Trophoblast cell (in vitro differentiated cells and primary cell): ENCODE measurements around the gene GPR137B.

Source experiments
- DNase-seq, 2 donors: peaks; one replicate each; pipeline ENCODE4 v3.0.0-alpha.2; 2016
- H2AFZ ChIP-seq: 2 replicates; pipeline ENCODE4 v1.6.1; 2013; ENCODE audit warnings: low read length, moderate library complexity, mild to moderate bottlenecking; ENCODE audit not compliant: insufficient read depth, poor library complexity
- H2AK5ac ChIP-seq: 2 replicates; pipeline ENCODE4 v1.6.1; 2013; ENCODE audit warnings: mild to moderate bottlenecking, low read length
- H2BK120ac ChIP-seq: 2 replicates; pipeline ENCODE4 v1.6.1; 2013; ENCODE audit warnings: low read length, mild to moderate bottlenecking, moderate library complexity; ENCODE audit not compliant: insufficient read depth, poor library complexity
- H2BK12ac ChIP-seq: 2 replicates; pipeline ENCODE4 v1.6.1; 2013; ENCODE audit warnings: mild to moderate bottlenecking, low read length, moderate library complexity
- H2BK5ac ChIP-seq: 2 replicates; pipeline ENCODE4 v1.6.1; 2013; ENCODE audit warnings: low read length, low read depth, moderate library complexity, mild to moderate bottlenecking; ENCODE audit not compliant: poor library complexity
- H3K14ac ChIP-seq: 2 replicates; pipeline ENCODE4 v1.6.1; 2013; ENCODE audit warnings: mild to moderate bottlenecking, low read length
- H3K18ac ChIP-seq: 2 replicates; pipeline ENCODE4 v1.6.1; 2013; ENCODE audit warnings: mild to moderate bottlenecking, low read length
- H3K23ac ChIP-seq: 2 replicates; pipeline ENCODE4 v1.6.1; 2013; ENCODE audit warnings: low read length
- H3K27ac ChIP-seq: 2 replicates; pipeline ENCODE4 v1.5.1; 2013; ENCODE audit warnings: low read depth, mild to moderate bottlenecking, inconsistent platforms, low read length, moderate library complexity
- H3K27me3 ChIP-seq: 2 replicates; pipeline ENCODE4 v1.6.1; 2013; ENCODE audit warnings: inconsistent platforms, mild to moderate bottlenecking, low read length, moderate library complexity; ENCODE audit not compliant: insufficient read depth
- H3K36me3 ChIP-seq, 2 experiments: 1 replicate in 1 of 2; 2 replicates in 1 of 2; pipeline ENCODE4 v1.6.1; 2013; ENCODE audit warnings: low read length in 2 of 2, mild to moderate bottlenecking in 2 of 2, moderate library complexity in 1 of 2; ENCODE audit not compliant: insufficient read depth in 2 of 2, control insufficient read depth in 1 of 2
- H3K4ac ChIP-seq: 2 replicates; pipeline ENCODE4 v1.6.1; 2013; ENCODE audit warnings: low read depth, mild to moderate bottlenecking, low read length, moderate library complexity
- H3K4me1 ChIP-seq, 2 experiments: 1 replicate in 1 of 2; 2 replicates in 1 of 2; pipeline ENCODE4 v1.6.1; 2013; ENCODE audit warnings: low read length in 2 of 2, mild to moderate bottlenecking in 2 of 2, moderate library complexity in 1 of 2; ENCODE audit not compliant: insufficient read depth in 2 of 2, control insufficient read depth in 1 of 2
- H3K4me2 ChIP-seq: 2 replicates; pipeline ENCODE4 v1.6.1; 2013; ENCODE audit warnings: inconsistent platforms, mild to moderate bottlenecking, low read length, moderate library complexity
- H3K4me3 ChIP-seq: 2 replicates; pipeline ENCODE4 v1.5.1; 2013; ENCODE audit warnings: mild to moderate bottlenecking, low read depth, low read length, inconsistent platforms
- H3K79me1 ChIP-seq: one replicate; pipeline ENCODE4 v1.6.1; 2013; ENCODE audit warnings: low read length
- H3K79me2 ChIP-seq: 2 replicates; pipeline ENCODE4 v1.6.1; 2013; ENCODE audit warnings: low read length, mild to moderate bottlenecking; ENCODE audit not compliant: control insufficient read depth, insufficient read depth, poor library complexity
- H3K9ac ChIP-seq: 2 replicates; pipeline ENCODE4 v1.6.1; 2013; ENCODE audit warnings: mild to moderate bottlenecking, low read length
- H3K9me3 ChIP-seq: 2 replicates; pipeline ENCODE4 v1.6.1; 2013; ENCODE audit warnings: low read depth, mild to moderate bottlenecking, control low read depth, inconsistent platforms, low read length; ENCODE audit not compliant: insufficient read depth
- H4K12ac ChIP-seq: 2 replicates; pipeline ENCODE4 v1.6.1; 2013; ENCODE audit warnings: low read depth, mild to moderate bottlenecking, low read length, moderate library complexity
- H4K8ac ChIP-seq: 2 replicates; pipeline ENCODE4 v1.6.1; 2013; ENCODE audit warnings: low read depth, mild to moderate bottlenecking, low read length, moderate library complexity
- H4K91ac ChIP-seq: one replicate; pipeline ENCODE4 v1.6.1; 2013; ENCODE audit warnings: low read depth, mild to moderate bottlenecking, low read length, moderate library complexity
- WGBS: extraction: QIAGEN DNeasy Blood & Tissue Kit; methylation state at CpG from one replicate; pipeline ENCODE4 v1.1.7; 2013; ENCODE audit warnings: missing lambda C conversion rate; ENCODE audit not compliant: insufficient read length, insufficient coverage; ENCODE audit errors: extremely low coverage; 5-methylcytosine and 5-hydroxymethylcytosine counted together

The GPR137B gene

GRCh38 chr1:236120721-236121153, 21.6 kb upstream of the GPR137B start:
- Histone ChIP-seq H3K18ac (no peak overlapping the region), H3K79me1 (no peaks in the 10 kb centered on the region), H2AK5ac (no peak overlapping the region), H3K27ac (no peak overlapping the region), H3K4me3 (no peak overlapping the region), H3K27me3 (no peaks in the 10 kb centered on the region), H4K8ac (no peak overlapping the region), H2BK120ac (no peak overlapping the region), H4K12ac (no peak overlapping the region), H3K9ac (no peak overlapping the region), H3K23ac (no peak overlapping the region), H2BK5ac (no peak overlapping the region), H3K4me2 (no peak overlapping the region), H3K4ac (no peak overlapping the region), H4K91ac (no peak overlapping the region), H3K79me2 (no peaks in the 10 kb centered on the region), H3K14ac (no peak overlapping the region), H3K36me3 (no peaks in the 10 kb centered on the region), H2AFZ (no peak overlapping the region), H3K4me1 (no peaks in the 10 kb centered on the region), H2BK12ac (no peak overlapping the region), H3K9me3 (no peaks in the 10 kb centered on the region)
- no peak for DNase-seq
- no CpG with 5 or more reads among the region's 10 CpGs for WGBS

GRCh38 chr1:236122176-236122575, 20.2 kb upstream of the GPR137B start:
- no peaks in the 10 kb centered on the region for H3K79me1 ChIP-seq

GRCh38 chr1:236123563-236123962, 18.8 kb upstream of the GPR137B start:
- Histone ChIP-seq H4K12ac (no peak overlapping the region), H2AFZ (no peak overlapping the region), H3K9ac (no peak overlapping the region), H3K4me1 (peaks cover 1 to 2% of the 10 kb centered on the region in 2 experiments), H4K8ac (no peak overlapping the region), H4K91ac (no peak overlapping the region), H3K36me3 (no peaks in the 10 kb centered on the region), H3K27ac (no peak overlapping the region), H3K4ac (no peak overlapping the region), H3K9me3 (no peaks in the 10 kb centered on the region), H3K79me1 (no peaks in the 10 kb centered on the region), H2BK5ac (no peak overlapping the region), H3K18ac (no peak overlapping the region), H3K23ac (no peak overlapping the region), H2BK12ac (no peak overlapping the region), H3K4me3 (no peak overlapping the region), H3K4me2 (no peak overlapping the region), H3K27me3 (no peaks in the 10 kb centered on the region), H3K14ac (no peak overlapping the region), H3K79me2 (no peaks in the 10 kb centered on the region), H2AK5ac (no peak overlapping the region), H2BK120ac (no peak overlapping the region)
- no peak for DNase-seq
- WGBS = no CpG with 5 or more reads among the region's 6 CpGs

More at GRCh38 chr1:236122176-236122575, 20.2 kb upstream of the GPR137B start:
- no peak for DNase-seq
- Histone ChIP-seq H3K27ac (no peak overlapping the region), H3K23ac (no peak overlapping the region), H3K36me3 (no peaks in the 10 kb centered on the region), H4K8ac (no peak overlapping the region), H2BK5ac (no peak overlapping the region), H3K9ac (no peak overlapping the region), H3K79me2 (no peaks in the 10 kb centered on the region), H3K4me3 (no peak overlapping the region), H2AFZ (no peak overlapping the region), H3K18ac (no peak overlapping the region), H3K4me2 (no peak overlapping the region), H3K9me3 (no peaks in the 10 kb centered on the region), H3K4me1 (no peaks in the 10 kb centered on the region), H3K4ac (no peak overlapping the region), H4K12ac (no peak overlapping the region), H4K91ac (no peak overlapping the region), H3K27me3 (no peaks in the 10 kb centered on the region), H2BK12ac (no peak overlapping the region), H2AK5ac (no peak overlapping the region), H2BK120ac (no peak overlapping the region), H3K14ac (no peak overlapping the region)
- no CpG with 5 or more reads among the region's 7 CpGs for WGBS

- DNase-seq = no peak
- Histone ChIP-seq H4K12ac (no peak overlapping the region), H2AFZ (no peak overlapping the region), H3K4me1 (peaks cover 11% of the 10 kb centered on the region in 2 experiments), H3K18ac (no peak overlapping the region), H3K27me3 (no peaks in the 10 kb centered on the region), H3K79me1 (no peaks in the 10 kb centered on the region), H3K27ac (no peak overlapping the region), H4K8ac (no peak overlapping the region), H2BK12ac (no peak overlapping the region), H3K4me3 (no peak overlapping the region), H3K9ac (no peak overlapping the region), H3K9me3 (no peaks in the 10 kb centered on the region), H2BK120ac (no peak overlapping the region), H4K91ac (no peak overlapping the region), H3K79me2 (no peaks in the 10 kb centered on the region), H3K23ac (no peak overlapping the region), H3K4me2 (no peak overlapping the region), H3K4ac (no peak overlapping the region), H3K36me3 (no peaks in the 10 kb centered on the region), H2BK5ac (no peak overlapping the region), H3K14ac (no peak overlapping the region), H2AK5ac (no peak overlapping the region)
- WGBS = no CpG with 5 or more reads among the region's 2 CpGs
Observed at GRCh38 chr1:236124965-236125364, 17.4 kb upstream of the GPR137B start.
